ENCODE results near the gene FFAR1. TPM values are rescaled to one million over a fixed set of nuclear protein-coding genes. Genes with fewer than 3 reads are reported as not detected.

Gene FFAR1
- total RNA-seq, 4 donors from 2014 or later = not detected

DNA sequence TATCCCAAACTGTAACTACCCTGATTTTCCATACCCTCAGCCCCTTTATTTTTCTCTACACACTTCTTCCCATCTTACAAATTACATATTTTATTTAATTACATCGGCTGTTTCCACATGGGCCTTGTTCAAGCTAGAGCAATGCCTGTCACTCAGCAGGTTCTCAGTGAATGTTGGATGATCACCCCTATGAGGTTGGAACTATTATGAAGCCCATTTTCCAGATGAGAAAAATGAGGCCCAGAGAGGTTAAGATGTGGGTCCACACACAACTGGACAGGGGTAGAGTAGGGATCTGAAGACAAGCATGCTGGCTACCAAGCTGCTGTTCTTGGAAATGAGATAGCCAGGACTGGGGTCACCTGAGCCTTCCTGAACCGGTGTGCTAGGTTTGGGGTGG lies 45.7 kb upstream of the FFAR1 start:
- no peaks in the 10 kb centered on the region for H3K9me3 ChIP-seq
- no peak for DNase-seq (ENCODE audit: low spot score in 2 of 2)
- no peak overlapping the region for H3K4me3 ChIP-seq
- H3K36me3 ChIP-seq = no peaks in the 10 kb centered on the region
- H3K4me1 ChIP-seq = no peaks in the 10 kb centered on the region
- peaks cover 38% of the 10 kb centered on the region for H3K27me3 ChIP-seq
- TF ChIP-seq EP300 (IDR thresholded peaks at IDR 0.05) = no peak
- TF ChIP-seq POLR2AphosphoS5 (IDR thresholded peaks at IDR 0.05) = no peak
- TF ChIP-seq, protein P1, sequence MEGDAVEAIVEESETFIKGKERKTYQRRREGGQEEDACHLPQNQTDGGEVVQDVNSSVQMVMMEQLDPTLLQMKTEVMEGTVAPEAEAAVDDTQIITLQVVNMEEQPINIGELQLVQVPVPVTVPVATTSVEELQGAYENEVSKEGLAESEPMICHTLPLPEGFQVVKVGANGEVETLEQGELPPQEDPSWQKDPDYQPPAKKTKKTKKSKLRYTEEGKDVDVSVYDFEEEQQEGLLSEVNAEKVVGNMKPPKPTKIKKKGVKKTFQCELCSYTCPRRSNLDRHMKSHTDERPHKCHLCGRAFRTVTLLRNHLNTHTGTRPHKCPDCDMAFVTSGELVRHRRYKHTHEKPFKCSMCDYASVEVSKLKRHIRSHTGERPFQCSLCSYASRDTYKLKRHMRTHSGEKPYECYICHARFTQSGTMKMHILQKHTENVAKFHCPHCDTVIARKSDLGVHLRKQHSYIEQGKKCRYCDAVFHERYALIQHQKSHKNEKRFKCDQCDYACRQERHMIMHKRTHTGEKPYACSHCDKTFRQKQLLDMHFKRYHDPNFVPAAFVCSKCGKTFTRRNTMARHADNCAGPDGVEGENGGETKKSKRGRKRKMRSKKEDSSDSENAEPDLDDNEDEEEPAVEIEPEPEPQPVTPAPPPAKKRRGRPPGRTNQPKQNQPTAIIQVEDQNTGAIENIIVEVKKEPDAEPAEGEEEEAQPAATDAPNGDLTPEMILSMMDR (IDR thresholded peaks at IDR 0.05) = no peak
- no peak for TF ChIP-seq POLR2A (IDR thresholded peaks at IDR 0.05)
- WGBS = 89% methylated on average over 2 of the region's 2 CpGs
- no peak overlapping the region for H3K27ac ChIP-seq

DNA sequence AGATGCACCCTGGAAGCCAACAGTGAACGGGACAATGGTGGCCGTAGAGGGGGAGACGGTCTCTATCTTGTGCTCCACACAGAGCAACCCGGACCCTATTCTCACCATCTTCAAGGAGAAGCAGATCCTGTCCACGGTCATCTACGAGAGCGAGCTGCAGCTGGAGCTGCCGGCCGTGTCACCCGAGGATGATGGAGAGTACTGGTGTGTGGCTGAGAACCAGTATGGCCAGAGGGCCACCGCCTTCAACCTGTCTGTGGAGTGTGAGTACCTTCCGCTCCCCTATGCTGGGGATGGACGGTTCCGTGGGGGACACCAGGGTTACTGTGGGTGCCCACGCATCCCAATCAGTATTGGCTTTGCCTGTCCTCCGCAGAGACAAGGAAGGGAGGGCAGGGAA lies 45.3 kb upstream of the FFAR1 start:
- Histone ChIP-seq H3K4me1 (no peaks in the 10 kb centered on the region), H3K4me3 (no peak overlapping the region), H3K27me3 (peaks cover 35% of the 10 kb centered on the region), H3K27ac (no peak overlapping the region), H3K36me3 (no peaks in the 10 kb centered on the region), H3K9me3 (no peaks in the 10 kb centered on the region)
- DNase-seq (ENCODE audit: low spot score in 2 of 2) = peak in 1 of 2 donors; percentile 28
- WGBS = 81% methylated on average over 16 of the region's 16 CpGs
- TF ChIP-seq, protein P1 (IDR thresholded peaks at IDR 0.05) = no peak
- TF ChIP-seq POLR2AphosphoS5 (IDR thresholded peaks at IDR 0.05) = no peak
- no peak for TF ChIP-seq EP300 (IDR thresholded peaks at IDR 0.05)
- TF ChIP-seq POLR2A (IDR thresholded peaks at IDR 0.05) = no peak

DNA sequence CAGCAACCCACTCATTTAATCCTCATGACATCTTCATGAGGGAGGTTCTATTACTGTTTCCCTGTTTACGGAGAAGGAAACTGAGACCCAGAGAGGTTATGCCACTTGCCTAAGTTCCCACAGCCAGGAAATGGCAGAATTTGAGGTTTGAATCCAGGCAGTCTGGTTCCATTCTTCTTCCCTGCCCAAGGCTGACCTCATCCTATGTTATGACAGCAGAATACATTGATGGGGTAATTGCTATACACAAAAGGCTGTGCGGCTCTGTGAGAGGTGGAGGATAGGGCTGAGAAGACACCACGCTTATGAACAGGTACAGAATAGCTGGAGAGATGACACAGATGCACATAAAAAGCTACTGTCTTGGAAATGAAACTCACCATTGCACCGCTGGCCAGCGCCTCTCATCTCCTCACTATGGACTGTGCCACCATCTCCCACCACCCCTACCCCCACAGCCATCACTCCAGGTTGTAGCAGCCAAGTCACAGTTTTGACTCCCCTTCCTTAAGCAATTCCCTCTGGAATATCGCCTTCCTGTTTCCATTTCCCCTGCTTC lies 44.3 kb upstream of the FFAR1 start:
- no peaks in the 10 kb centered on the region for H3K36me3 ChIP-seq
- no peaks in the 10 kb centered on the region for H3K9me3 ChIP-seq
- H3K4me3 ChIP-seq = no peak overlapping the region
- no peaks in the 10 kb centered on the region for H3K4me1 ChIP-seq
- WGBS = 83% methylated on average over 6 of the region's 6 CpGs
- peak in 1 of 2 donors; percentile 24 for DNase-seq (ENCODE audit: low spot score in 2 of 2)
- TF ChIP-seq POLR2A (IDR thresholded peaks at IDR 0.05) = no peak
- TF ChIP-seq, protein P1 (IDR thresholded peaks at IDR 0.05) = no peak
- TF ChIP-seq POLR2AphosphoS5 (IDR thresholded peaks at IDR 0.05) = no peak
- no peak for TF ChIP-seq EP300 (IDR thresholded peaks at IDR 0.05)
- H3K27me3 ChIP-seq = peaks cover 27% of the 10 kb centered on the region
- no peak overlapping the region for H3K27ac ChIP-seq

DNA sequence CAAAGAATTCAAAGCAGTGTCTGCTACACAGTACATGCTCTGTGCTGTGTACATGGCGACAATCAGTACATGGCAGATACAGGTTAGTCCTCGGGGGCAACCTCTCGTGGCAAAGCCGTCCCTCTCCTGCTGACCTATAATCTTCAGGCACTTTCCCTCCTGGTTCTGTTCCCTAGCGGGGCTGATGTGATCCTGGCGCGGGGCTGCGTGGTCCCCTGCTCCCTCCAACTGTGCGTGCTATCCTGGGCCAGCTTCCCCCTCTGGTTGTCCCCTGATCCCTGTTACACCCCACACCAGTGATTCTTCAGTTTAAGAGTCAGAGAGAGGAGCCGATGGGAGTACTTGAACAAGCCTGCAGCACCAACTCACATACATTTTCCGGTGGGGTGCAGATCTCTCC lies 43.7 kb upstream of the FFAR1 start:
- 79% methylated on average over 11 of the region's 11 CpGs for WGBS
- H3K27me3 ChIP-seq = peaks cover 26% of the 10 kb centered on the region

GRCh38 chr19:35305181-35305580 lies 42.5 kb upstream of the FFAR1 start:
- Histone ChIP-seq H3K27me3 (peaks cover 14% of the 10 kb centered on the region), H3K4me1 (no peaks in the 10 kb centered on the region), H3K27ac (no peak overlapping the region), H3K4me3 (no peak overlapping the region), H3K36me3 (no peaks in the 10 kb centered on the region), H3K9me3 (no peaks in the 10 kb centered on the region)
- 81% methylated on average over 6 of the region's 6 CpGs for WGBS
- no peak for DNase-seq (ENCODE audit: low spot score in 2 of 2)
- TF ChIP-seq, protein P1 (IDR thresholded peaks at IDR 0.05) = no peak
- no peak for TF ChIP-seq POLR2AphosphoS5 (IDR thresholded peaks at IDR 0.05)
- no peak for TF ChIP-seq POLR2A (IDR thresholded peaks at IDR 0.05)
- TF ChIP-seq EP300 (IDR thresholded peaks at IDR 0.05) = no peak

More for the DNA sequence above, 43.7 kb upstream of the FFAR1 start:
- Histone ChIP-seq H3K36me3 (no peaks in the 10 kb centered on the region), H3K4me1 (no peaks in the 10 kb centered on the region), H3K9me3 (no peaks in the 10 kb centered on the region), H3K27ac (no peak overlapping the region), H3K4me3 (no peak overlapping the region)
- peak in 1 of 2 donors; percentile 38 for DNase-seq (ENCODE audit: low spot score in 2 of 2)
- no peak for TF ChIP-seq EP300 (IDR thresholded peaks at IDR 0.05)
- no peak for TF ChIP-seq POLR2A (IDR thresholded peaks at IDR 0.05)
- TF ChIP-seq, protein P1 (IDR thresholded peaks at IDR 0.05) = no peak
- TF ChIP-seq POLR2AphosphoS5 (IDR thresholded peaks at IDR 0.05) = no peak
